GDM1 (cell line): ENCODE data around the gene B3GAT3.
A peak's percentile ranks its signal among the peaks of the same experiment; 100 is the strongest.
"Not testable (repeated sequence)": the region's sequence is repeated elsewhere in the genome, so short reads cannot be mapped to it uniquely, and the experiment has no call there.

Experiments
- DNase-seq: peaks from one replicate; lab custom pipeline; 2025; lab: John Stamatoyannopoulos, UW

The B3GAT3 gene

DNA sequence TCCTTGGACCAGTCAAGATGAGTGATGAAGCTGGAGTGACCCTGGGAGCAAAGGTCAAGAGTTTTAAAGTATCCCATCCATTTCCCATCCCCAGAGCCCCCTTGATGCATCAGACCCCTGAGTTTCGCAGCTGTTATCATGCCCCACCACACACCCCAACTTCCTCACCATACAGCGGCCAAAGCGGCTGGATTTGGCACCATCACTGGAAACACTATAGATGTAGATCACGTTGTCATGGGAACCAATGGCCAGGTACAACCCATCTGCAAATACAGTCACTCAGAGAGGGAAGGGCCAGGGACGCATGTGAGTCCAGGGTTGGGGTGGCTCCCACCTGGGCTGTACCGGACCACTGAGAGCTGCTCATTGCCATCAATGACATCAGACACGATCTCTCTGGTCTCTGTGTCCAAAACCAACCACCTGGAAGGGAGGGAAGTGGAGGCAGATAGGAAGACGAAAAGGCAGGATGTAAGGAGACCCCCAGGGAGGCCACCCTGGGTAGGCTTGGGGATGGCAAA is 17.9 kb downstream of the B3GAT3 start:
- DNase-seq: no peak

DNA sequence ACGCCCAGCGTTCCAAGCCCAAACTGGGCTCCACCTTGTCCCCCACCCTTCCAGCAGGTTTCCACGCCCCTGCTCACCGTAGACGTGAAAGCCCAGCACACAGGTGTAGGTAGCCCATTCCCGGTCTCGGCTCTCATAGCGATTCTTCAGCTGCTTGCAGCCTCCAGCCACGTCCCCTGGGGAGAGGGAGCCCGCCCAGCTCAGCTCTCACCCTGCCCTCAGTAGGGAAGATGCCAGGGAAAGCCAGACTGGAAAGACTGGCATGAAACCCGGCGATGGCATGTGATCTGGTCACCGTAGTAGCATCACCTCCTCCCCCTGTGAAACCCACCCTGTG is 18.7 kb downstream of the B3GAT3 start:
- no peak for DNase-seq

DNA sequence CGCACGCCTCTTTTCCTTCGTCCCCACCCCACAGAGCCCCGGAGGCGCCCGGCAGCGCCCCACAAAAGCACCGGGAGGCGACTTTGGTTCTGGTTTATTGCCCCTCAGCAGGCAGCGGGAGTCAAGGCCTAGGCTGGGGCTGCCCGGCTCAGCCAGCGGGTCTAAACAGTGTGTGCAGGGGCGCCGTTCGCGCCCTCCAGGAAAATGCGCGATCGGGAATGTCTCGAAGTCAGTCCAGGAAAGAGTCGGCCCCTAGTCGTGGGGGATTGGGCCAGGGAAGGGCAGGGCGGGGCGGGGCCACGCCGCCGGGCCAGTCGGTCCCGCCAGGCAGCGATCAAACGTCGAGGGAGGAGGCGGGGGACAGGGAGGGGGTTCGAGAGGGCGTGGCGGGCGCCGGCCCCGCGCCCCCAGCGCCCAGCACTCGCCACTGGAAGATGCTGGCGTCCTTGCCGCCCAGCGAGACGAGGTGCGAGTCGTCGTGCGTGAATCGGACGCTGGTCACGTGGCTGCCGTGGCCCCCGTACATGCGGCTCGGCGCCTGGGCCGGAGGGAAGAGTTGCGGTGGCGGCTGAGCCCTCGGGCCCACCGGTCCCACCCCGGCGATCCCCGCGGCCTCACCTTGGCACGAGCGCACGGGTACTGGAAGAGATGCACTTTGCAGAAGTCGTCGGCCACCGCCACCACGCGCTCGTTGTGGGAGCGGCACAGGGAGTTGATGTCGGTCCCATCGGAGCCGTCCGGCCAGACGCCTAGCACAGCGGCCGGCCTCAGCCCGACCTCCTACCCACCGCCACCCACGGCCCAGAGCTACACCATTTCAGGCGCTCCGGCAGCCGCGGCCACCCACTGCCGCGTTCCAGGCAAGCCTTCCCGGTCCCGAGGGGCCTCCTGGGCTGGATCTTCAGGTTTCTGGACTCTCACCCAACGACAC is 19.4 kb downstream of the B3GAT3 start:
- DNase-seq: no peak

DNA sequence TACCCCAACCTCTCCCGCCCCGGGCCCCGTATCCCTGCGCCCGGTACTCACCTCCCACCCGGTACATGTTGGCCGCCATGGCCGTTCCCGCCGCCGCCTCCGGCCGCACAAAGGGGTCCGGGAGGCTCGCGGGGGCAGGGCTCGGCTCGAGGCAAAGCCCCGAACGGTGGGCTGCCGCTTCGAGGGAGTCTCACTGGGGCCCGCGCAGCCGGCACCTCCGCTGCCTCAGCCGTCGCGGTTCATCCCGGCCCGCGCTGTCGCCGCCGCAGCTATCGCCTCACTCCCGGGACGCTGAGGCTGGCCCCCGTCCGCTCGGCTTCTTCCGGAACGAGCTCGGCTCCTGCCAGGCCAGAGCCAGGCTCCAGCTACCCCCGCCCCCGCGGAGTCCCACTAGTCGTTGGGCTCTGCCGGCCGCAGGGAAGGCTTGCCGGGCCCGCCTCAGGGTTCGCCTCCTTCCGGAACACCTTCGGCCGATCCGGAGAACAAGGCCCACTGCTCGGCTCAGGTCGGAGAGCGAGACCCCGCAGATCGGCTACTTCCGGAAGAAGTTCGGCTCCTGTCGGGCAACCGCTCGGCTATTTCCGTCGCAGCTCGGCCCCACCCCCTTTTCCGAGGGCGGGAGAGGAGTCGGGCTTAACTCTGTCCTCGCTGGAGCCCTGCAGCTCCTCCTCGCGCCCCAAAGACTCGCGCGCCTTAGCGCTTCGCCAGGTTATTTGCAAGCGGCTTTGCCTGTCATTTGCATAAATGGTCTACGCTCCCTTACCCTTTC is 20.2 kb downstream of the B3GAT3 start, which contains the start of gene MTA2:
Gene MTA2 (minus strand): TSS at position 494 of the 769 bp plus-strand sequence. CDS start 415 bp downstream, at position 79.
- peak; percentile 96 for DNase-seq

DNA sequence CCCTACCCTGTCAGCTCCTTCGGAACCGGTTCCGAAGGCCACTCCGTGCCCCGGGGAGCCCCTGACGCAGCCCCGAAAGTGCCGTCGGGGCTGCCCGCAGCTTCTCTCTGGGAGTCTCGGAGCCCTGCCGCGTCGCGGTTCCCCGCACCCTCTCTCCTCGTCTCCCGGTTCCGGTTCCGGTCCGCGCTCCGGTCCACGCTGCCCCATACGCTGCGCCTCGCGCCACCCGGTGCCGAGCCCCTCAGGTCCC is 20.7 kb downstream of the B3GAT3 start:
- peak; percentile 7 for DNase-seq

DNA sequence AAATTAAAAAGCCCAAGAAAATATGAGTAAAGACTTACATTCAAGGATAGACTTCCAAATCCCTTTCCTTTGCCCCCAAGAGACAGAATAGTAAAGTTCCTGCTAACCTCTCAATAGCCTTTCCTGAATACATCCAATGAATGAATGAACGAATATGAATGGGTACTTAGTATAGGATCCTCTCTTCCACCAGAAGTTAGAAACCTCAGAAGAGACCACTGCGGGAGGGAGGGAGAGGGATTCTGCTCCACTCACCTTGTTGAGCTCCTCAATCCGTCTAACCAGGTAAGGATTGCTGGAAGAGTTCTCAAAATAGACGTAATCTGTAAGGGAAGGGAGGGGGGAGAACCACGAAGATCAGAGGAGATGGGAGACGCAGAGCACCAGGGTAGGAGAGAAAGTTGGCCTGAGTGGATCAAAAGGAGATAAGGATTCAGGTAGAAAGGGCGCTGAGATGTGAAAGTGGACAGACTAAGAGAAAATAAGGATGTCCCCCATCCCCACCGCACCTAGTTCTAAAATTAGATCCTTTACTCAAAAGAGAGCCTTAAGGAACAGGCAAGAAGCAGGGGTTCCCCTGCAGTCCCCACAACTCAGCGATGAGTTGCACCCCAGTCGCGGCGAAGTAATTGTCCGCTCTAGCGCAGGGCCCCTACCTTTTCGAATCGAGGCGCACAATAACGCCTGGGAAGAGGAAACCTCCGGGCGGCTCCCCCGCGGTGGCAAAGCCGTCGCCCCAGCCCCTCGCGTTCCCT is 21.2 kb downstream of the B3GAT3 start:
- DNase-seq: no peak

DNA sequence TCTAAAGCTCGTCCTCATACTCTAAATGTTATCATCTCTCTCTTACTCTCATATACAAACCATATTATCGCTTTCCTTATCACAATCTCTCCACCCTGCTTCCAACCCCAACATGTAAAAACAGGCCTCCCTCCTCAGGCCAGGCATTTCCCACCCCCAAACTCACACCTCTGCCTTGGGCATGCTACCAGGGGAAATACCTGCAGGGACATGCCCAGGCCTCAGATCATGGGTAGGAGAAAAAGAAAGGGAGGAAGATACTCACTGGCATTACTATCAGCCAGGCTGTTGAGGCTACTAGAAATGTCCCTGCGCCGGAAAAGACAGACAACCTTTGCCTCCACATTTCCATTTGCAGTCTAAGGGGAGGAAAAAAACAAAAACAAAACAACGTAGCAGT is 21.9 kb downstream of the B3GAT3 start:
- no peak for DNase-seq

DNA sequence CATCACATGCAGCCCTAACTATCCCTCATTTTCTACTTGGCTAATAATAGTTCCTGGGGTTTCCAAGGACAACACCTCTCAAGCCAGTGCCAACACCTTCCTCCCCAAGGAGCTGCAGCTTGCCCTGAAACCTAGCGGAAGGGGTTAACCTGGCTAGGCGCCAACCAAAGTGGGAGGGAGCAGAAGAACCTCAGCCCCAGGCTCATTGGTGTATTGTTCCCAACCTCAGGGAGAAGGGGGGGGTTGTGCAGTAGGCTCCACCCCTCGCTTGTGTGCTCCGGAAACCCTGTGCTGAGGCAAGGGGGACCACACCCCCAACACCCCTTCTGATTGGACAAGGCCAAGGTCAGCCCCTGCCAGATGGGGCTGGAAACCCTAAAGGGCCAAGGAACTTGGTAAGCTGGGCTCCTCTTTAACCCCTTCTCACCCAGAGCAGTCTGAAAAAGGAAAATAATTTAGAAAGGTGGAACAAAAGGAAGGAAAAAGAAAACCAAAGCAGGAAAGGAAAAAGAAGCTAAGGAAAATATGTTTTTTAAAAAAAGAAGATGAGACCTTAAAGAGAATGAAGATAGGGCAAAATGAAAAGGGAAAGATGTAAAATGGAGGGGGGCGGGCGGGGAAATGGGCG is 22.6 kb downstream of the B3GAT3 start:
- DNase-seq: peak; percentile 99

DNA sequence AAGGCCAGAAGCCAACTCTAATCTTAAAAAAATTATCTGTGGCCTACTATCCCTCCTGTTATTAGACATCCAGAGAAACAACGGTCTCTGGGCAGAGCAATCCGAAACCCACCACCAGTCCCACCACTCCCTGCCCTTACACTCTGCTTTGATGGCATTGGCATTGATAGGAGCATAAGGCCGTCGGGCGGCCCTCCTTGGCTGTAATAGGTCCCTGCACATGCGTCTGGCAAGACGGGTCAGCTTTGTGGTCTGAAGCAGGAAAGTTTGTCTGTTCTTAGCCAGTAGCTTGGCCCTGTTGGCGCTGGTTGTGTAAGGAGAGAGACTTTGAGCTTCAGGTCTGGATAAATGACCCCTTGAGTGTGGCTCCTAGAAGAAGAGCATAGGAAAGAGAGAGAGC is 26.7 kb downstream of the B3GAT3 start:
- no peak for DNase-seq

DNA sequence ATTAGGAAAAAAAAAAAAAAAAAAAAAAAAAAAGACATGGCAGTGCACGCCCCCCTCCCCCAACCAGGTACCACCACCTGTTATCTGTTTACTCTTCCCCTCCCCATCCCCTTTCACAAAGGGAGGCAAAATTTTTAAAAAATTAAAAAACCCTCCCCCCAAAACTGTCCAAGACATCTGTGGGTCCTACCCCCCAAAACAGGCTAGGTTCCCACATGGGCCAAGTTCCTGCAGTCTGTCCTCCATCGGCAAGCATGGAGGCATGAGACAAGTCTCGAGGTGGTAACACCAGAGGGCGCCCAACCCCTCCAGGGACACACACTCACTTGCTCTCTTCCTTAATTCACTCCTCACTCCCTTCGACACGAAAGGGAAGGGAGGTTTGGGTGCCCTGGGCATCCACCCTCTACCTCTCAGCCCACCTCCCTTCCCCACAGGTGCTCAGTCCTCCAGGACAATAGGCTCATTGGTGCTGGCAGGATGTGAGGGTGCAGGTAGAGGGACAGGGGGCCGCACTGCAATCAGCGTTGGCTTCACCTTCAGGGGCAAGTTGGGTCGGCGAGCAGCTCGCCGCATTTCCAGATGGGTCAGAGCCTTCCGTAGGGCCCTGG is 28.2 kb downstream of the B3GAT3 start:
- peak; percentile 74 for DNase-seq

DNA sequence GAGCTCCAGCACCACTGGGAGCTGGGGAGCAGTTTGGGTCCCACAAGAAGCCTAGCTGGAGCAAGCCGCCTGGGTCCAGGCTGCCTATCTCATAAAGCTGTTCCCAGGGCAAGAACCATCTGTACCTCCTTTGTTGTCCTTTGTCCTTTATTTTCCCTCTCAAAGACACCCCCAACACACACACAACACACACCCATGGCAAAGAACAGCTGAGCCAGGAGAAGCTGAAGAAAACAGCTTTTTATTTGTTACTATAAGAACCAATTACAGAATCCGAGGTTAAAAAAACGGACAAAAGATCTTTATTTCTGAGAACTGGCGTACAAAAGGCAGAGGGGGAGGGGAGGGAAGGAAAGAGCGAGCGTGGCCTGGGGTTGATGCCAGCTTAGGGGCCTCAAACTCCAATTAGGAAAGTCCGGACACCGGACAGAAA is 28.8 kb downstream of the B3GAT3 start:
- DNase-seq: no peak

DNA sequence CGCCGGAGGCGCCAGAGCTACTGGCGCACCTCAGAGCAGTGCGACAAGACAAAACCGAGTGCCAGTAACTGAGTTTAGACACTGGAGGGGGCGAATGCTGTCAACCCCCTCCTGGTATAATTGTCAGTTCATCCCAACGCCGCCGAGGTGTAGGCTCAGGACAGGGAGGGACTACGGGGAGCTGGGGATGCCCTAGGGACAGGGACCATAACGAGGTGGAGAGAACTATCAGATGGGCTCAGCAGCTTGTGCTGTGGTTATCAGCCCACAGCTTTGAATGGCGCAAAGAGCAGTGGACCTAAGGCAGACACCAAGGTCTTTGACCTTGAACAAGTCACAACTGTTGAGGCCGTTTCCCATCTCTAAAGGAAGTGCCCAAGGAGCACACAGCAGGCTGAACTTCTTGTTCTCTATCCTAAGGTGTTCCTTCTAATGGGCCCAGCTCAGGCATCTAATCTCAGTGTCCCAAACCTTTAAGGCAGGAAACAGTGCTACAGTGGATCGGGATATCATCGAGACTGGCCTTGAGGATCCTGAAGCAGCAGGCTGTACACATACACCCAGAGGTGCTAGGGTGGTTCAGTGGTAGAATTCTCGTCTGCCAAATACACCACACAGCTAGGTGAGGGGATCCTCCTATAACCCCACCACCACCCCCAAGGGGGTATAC is 29.5 kb downstream of the B3GAT3 start:
- no peak for DNase-seq

DNA sequence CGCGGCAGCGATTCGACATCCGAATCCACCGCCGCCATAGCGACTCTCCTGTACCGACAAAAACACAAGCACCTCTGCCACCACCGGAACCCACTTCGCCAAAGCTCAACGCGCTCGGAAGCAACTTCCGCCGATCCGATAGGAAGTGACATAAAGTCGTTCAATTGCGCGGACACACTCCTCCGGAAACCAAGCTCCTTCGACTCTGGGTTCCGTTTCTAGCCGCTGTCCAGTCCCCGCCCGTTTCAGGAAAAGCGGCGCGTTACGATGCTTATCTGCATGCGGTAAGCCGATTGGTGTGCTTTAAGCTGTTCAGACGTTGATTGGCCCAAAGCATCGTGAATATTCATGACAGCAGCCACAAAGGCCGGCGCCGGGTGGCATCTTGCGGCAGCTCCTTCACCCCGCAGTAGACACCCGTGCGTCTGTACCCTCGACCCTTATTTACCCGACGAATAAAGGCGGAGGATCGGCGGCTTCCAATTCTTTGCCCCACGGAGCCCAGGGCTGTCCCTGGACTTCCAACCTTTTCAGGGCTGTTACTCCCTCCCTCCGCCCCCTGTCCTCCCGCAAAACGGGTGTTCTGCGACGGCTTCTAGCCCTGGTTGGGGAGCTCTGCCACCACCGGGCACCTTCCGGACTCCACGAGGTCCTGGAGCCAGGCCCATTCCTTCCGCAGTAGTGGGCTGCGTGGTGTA is 30.2 kb downstream of the B3GAT3 start, which contains the start of gene TUT1:
Gene TUT1 (minus strand): TSS at position 76 of the 698 bp plus-strand sequence. CDS start 38 bp downstream, at position 38.
- peak; percentile 99 for DNase-seq

DNA sequence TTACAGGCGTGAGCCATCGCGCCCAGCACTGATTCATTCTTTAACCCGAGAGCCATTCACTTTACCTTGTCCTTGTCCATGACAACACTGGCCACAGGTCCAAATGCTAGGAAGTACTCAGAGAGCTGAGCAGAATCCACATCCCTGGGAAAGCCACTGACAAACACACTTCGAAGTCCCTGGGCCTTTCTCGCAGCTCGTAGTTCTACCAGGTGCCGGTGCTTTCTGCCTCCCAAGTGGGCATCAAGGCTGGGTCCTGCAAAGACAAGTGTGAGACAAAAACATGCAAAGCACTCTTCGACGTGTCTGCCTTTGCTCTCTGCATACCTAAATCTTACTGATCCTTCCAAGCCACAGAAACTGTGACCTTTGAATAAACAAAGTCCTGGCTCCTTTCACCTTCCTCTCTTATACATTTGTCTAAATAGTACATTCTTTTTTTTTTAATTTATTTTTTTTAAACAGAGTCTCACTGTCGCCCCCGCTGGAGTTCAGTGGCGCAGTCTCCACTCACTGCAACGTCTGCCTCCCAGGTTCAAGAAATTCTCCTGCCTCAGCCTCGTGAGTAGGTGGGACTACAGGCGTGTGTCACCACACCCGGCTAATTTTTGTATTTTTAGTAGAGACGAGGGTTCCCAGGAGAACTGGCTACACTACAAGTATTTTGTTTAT is 32.7 kb downstream of the B3GAT3 start:
- DNase-seq: no peak

DNA sequence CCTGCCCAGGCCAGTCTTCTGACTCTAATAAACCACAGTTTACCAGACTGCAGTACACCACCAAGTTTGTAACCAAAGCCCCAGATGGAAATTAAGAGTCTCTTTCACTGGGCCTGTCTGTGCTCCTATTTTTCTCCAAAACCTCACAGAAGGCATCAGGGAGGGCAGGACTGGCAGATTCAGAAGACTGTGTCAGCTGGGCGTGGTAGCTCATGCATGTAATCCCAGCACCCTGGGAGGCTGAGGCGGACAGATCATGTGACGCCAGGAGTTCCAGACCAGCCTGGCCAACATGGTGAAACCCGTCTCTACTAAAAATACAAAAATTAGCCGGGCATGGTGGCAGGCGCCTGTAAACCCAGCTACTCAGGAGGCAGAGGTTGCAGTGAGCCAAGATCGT is 36.4 kb downstream of the B3GAT3 start:
- DNase-seq: not testable (repeated sequence)

DNA sequence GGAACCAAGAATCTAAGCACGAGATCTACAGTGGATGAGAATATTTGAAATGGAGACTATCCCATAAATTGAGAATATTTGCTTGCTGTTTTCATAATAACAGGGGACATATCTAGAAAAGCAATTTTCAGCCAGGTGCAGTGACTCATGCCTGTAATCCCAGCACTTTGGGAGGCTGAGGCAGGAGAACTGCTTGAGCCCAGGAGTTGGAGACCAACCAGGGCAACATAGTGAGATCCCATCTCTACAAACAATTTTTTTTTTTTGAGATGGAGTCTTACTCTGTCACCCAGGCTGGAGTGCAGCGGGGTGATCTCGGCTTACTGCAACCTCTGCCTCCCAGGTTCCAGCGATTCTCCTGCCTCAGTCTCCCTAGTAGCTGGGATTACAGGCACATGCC is 40.1 kb downstream of the B3GAT3 start:
- DNase-seq: not testable (repeated sequence)

DNA sequence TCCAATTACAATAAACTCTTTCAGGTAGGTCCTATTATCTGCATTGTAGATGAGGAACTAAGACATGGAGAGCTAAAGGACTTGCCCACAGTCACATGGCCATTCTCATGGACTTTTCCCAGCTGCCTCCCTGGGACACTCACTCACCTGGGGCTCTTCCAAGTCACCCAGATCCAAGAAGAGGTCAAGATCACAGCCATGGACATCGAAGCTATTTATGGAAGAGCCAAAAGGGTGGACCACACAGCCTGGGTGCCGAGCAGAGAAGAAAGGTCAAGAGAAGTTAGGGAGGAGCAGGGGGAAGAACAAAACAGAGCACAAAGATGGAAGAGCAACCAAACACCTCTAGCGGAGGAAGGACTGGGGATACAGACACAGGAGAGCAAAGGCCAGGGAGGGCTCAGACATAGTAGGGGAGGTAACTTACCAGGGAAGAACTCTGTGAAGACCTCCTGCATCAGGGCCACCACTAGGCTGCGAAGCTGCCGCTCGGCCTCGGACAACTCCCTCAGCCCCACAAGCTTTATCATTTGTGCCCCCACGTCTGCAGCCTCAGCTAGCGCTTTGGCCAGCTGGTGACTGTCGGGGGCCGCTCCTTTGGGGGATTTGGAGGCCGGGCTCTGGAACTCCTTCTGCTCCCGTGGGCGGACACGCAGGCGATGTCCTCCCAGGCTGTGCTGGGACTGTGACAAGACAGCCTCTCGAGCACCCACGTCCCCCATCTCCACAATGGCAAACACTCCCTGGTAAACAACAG is 40.6 kb downstream of the B3GAT3 start:
- DNase-seq: no peak

DNA sequence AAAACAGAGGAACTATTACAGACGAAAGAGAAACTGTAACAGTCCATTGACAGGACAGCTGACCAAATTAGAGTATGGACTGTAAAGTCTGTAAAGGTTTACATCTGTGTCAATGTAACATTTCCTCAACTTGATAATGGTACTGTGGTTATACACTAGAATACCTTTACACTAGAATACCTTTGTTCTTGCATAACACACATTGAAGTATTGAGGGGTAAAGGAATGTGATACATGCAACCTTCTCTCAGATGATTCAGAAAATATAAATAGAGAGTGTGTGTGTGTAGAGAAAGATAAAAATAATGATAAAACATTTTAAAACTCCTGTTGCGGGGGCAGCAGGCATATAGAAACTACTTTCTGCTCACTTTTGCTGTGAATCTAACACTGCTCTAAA is 42.5 kb downstream of the B3GAT3 start:
- DNase-seq: no peak

DNA sequence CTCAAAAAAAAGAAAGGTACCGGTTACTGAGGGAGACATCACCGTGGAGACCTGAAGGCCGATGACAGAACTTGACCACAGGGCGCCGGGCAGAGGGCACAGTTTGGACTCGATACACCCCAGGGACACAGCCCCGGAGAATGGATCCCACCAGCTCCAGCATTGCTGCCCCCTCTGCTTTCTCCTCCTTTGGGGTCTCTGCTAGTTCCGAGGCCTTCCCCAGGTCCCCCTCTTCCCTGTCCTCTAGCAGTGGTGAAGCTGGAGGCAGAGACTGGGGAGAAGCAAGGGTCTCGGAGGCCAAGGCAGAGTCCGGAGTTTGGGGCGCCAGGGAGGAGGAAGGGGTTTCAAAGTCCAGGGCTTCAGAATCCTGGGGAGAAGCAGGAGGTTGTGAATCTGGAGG is 43.2 kb downstream of the B3GAT3 start:
- DNase-seq: no peak
